CD14-positive monocyte (primary cell): ENCODE measurements around the gene DNAJB12. TPM values are rescaled to one million over a fixed set of nuclear protein-coding genes. Genes with fewer than 3 reads are reported as not detected.

Experiments
- DNase-seq, 3 donors: peaks; one replicate each; pipeline ENCODE4 v3.0.0-alpha.2; 2011 to 2022
- H2AFZ ChIP-seq: 2 replicates; pipeline ENCODE4 v1.6.0; 2012; ENCODE audit warnings: mild to moderate bottlenecking, low read depth, low read length, inconsistent platforms; ENCODE audit not compliant: insufficient read depth, poor library complexity, severe bottlenecking
- H3K27ac ChIP-seq, 2 donors: 1 replicate in 1 of 2; 2 replicates in 1 of 2; pipeline ENCODE4 v1.5.1; 2012 to 2013; ENCODE audit warnings: low read length in 2 of 2, control low read depth in 1 of 2, inconsistent platforms in 1 of 2, low read depth in 1 of 2, mild to moderate bottlenecking in 1 of 2
- H3K27me3 ChIP-seq, 2 donors: one replicate each; pipeline versions ENCODE4 v1.6.0 to v1.6.1; 2011 to 2013; ENCODE audit warnings: low read length in 2 of 2; ENCODE audit not compliant: control insufficient read depth in 2 of 2, insufficient read depth in 2 of 2
- H3K36me3 ChIP-seq, 2 donors: replicated peaks in 1 of 2; 1 replicate in 1 of 2; 2 replicates in 1 of 2; pipeline versions ENCODE4 v1.5.1 to v1.6.1; 2012 to 2013; ENCODE audit warnings: low read length in 2 of 2, control low read depth in 1 of 2, inconsistent platforms in 1 of 2, mild to moderate bottlenecking in 1 of 2; ENCODE audit not compliant: insufficient read depth in 2 of 2, control insufficient read depth in 1 of 2
- H3K4me1 ChIP-seq, 2 donors: 1 replicate in 1 of 2; 2 replicates in 1 of 2; pipeline versions ENCODE4 v1.5.1 to v1.6.1; 2012 to 2013; ENCODE audit warnings: low read length in 2 of 2, control low read depth in 1 of 2, inconsistent platforms in 1 of 2, mild to moderate bottlenecking in 1 of 2, moderate library complexity in 1 of 2; ENCODE audit not compliant: insufficient read depth in 2 of 2, control insufficient read depth in 1 of 2
- H3K4me2 ChIP-seq: replicated peaks from 2 replicates; pipeline ENCODE3; 2012; ENCODE audit warnings: low read length, moderate library complexity, mild to moderate bottlenecking; ENCODE audit not compliant: poor library complexity, severe bottlenecking; ENCODE audit errors: extremely low read depth
- H3K4me3 ChIP-seq, 3 experiments: fragments of 200-600 bp in 1 of 3; sonication (generic) in 1 of 3; replicated peaks in 1 of 3; 1 replicate in 2 of 3; 2 replicates in 1 of 3; pipeline ENCODE4 v1.5.1; 2011 to 2013; ENCODE audit warnings: low read length in 3 of 3, mild to moderate bottlenecking in 3 of 3, control low read depth in 2 of 3, low read depth in 2 of 3, inconsistent platforms in 1 of 3, moderate library complexity in 1 of 3
- H3K79me2 ChIP-seq: 2 replicates; pipeline ENCODE4 v1.6.0; 2012; ENCODE audit warnings: mild to moderate bottlenecking, control low read depth, inconsistent platforms, low read length, moderate library complexity; ENCODE audit not compliant: insufficient read depth
- H3K9ac ChIP-seq: 2 replicates; pipeline ENCODE4 v1.6.0; 2017; ENCODE audit warnings: low read length, mild to moderate bottlenecking; ENCODE audit not compliant: insufficient read depth, poor library complexity, severe bottlenecking
- H3K9me3 ChIP-seq, 2 donors: replicated peaks in 1 of 2; 1 replicate in 1 of 2; 2 replicates in 1 of 2; pipeline versions ENCODE4 v1.5.1 to v1.6.1; 2012 to 2013; ENCODE audit warnings: low read length in 2 of 2, control low read depth in 1 of 2; ENCODE audit not compliant: control insufficient read depth in 1 of 2, insufficient read depth in 1 of 2
- H4K20me1 ChIP-seq: 2 replicates; pipeline ENCODE4 v1.6.0; 2012; ENCODE audit warnings: mild to moderate bottlenecking, low read length, control low read depth, moderate library complexity; ENCODE audit not compliant: insufficient read depth
- H3K27ac Mint-ChIP-seq, 7 donors: one replicate each; pipeline ENCODE4 v1.8.0; 2020; ENCODE audit warnings: mild to moderate bottlenecking in 7 of 7, mixed read lengths in 7 of 7, moderate library complexity in 6 of 7, inconsistent platforms in 2 of 7
- H3K27me3 Mint-ChIP-seq, 3 donors: one replicate each; pipeline ENCODE4 v1.8.0; 2021 to 2022; ENCODE audit warnings: low read depth in 3 of 3, mild to moderate bottlenecking in 3 of 3, mixed read lengths in 3 of 3, moderate library complexity in 3 of 3, inconsistent platforms in 1 of 3
- H3K36me3 Mint-ChIP-seq, 2 donors: one replicate each; pipeline ENCODE4 v1.8.0; 2020; ENCODE audit warnings: mixed read lengths in 2 of 2, inconsistent platforms in 1 of 2, mild to moderate bottlenecking in 1 of 2
- H3K4me1 Mint-ChIP-seq: one replicate; pipeline ENCODE4 v1.8.0; 2020; ENCODE audit warnings: mild to moderate bottlenecking, mixed read lengths
- H3K4me3 Mint-ChIP-seq, 2 donors: one replicate each; pipeline ENCODE4 v1.8.0; 2020; ENCODE audit warnings: mild to moderate bottlenecking in 2 of 2, mixed read lengths in 2 of 2, moderate library complexity in 1 of 2
- H3K9me3 Mint-ChIP-seq, 7 donors: one replicate each; pipeline ENCODE4 v1.8.0; 2020 to 2022; ENCODE audit warnings: mixed read lengths in 7 of 7, mild to moderate bottlenecking in 6 of 7, moderate library complexity in 6 of 7, inconsistent platforms in 2 of 7
- WGBS: methylation state at CpG from one replicate; pipeline ENCODE4 v1.1.5; 2013; ENCODE audit warnings: missing lambda C conversion rate; ENCODE audit not compliant: insufficient coverage; 5-methylcytosine and 5-hydroxymethylcytosine counted together
- intact Hi-C, 2 donors: fragments of 100-400 bp; cut with micrococcal nuclease; formaldehyde crosslinking; loops; one replicate each; pipeline versions ENCODE4 v1.15.0 to v1.15.1; 2023
- polyA plus RNA-seq, 3 donors: library from polyadenylated mRNA; depleted of rRNA in 1 of 3; unstranded in 2 of 3; stranded (reverse) in 1 of 3; fragments of 300-500 nt in 2 of 3; fragments of >200 nt in 1 of 3; fragmentation: Illumina TruSeq in 2 of 3; gene quantifications; 1 replicate in 2 of 3; 2 replicates in 1 of 3; pipeline ENCODE4 v1.2.3, GENCODE V29; 2012 to 2021
- TF ChIP-seq, protein P1 (sequence below): fragments of 200-600 bp; IDR thresholded peaks from one replicate; pipeline ENCODE4 v1.8.0; 2022; ENCODE audit warnings: antibody characterized with exemption, mild to moderate bottlenecking

DNAJB12 gene
- polyA plus RNA-seq, 3 donors: 26.5 to 42.5 (median 37.9) TPM

DNA sequence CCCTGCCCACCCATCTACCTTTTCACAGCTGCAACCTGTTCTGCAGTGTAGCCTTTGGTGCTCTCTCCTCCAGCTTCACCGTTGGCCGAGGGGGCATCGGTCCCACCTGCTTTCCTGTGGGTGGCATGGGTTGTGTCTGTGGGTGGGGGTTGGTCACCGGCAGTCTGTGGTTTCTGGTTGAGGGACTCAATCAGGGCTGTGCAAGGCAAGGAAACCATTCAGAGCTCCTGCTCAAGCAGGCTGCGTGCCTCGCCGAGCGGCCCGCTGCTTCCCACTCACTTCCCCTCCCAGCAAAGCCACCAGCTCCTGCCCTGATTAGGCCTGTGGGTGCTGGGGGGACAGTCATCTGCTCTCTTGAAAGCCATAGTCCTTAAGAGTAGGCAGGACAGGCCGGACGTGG lies 9.8 kb downstream of the DNAJB12 start:
- Histone ChIP-seq H3K4me3 (no peak overlapping the region), H3K36me3 (peaks cover 67 to 83% of the 10 kb centered on the region in 2 donors), H3K9me3 (no peaks in the 10 kb centered on the region), H3K27me3 (no peaks in the 10 kb centered on the region), H3K27ac (no peak overlapping the region), H3K79me2 (peaks cover 42% of the 10 kb centered on the region), H3K4me2 (no peak overlapping the region), H2AFZ (no peak overlapping the region), H4K20me1 (peaks cover 95% of the 10 kb centered on the region), H3K9ac (no peak overlapping the region), H3K4me1 (peaks cover 0 to 5% of the 10 kb centered on the region in 2 donors)
- peak overlapping the region in 1 of 7 donors; percentile 48 for H3K27ac Mint-ChIP-seq
- H3K4me3 Mint-ChIP-seq: no peak overlapping the region
- TF ChIP-seq, protein P1, sequence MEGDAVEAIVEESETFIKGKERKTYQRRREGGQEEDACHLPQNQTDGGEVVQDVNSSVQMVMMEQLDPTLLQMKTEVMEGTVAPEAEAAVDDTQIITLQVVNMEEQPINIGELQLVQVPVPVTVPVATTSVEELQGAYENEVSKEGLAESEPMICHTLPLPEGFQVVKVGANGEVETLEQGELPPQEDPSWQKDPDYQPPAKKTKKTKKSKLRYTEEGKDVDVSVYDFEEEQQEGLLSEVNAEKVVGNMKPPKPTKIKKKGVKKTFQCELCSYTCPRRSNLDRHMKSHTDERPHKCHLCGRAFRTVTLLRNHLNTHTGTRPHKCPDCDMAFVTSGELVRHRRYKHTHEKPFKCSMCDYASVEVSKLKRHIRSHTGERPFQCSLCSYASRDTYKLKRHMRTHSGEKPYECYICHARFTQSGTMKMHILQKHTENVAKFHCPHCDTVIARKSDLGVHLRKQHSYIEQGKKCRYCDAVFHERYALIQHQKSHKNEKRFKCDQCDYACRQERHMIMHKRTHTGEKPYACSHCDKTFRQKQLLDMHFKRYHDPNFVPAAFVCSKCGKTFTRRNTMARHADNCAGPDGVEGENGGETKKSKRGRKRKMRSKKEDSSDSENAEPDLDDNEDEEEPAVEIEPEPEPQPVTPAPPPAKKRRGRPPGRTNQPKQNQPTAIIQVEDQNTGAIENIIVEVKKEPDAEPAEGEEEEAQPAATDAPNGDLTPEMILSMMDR: no peak
- H3K27me3 Mint-ChIP-seq: no peaks in the 10 kb centered on the region
- WGBS: 33% methylated on average over 2 of the region's 11 CpGs
- intact Hi-C loops: loop anchor here (5.0 to 10.0 kb wide), 3 partner anchors 110 to 448 kb away; no protein-coding TSS in a partner anchor
- H3K9me3 Mint-ChIP-seq: no peaks in the 10 kb centered on the region
- no peak for DNase-seq
- H3K36me3 Mint-ChIP-seq: peaks cover 61 to 91% of the 10 kb centered on the region in 2 donors
- peaks cover 9% of the 10 kb centered on the region for H3K4me1 Mint-ChIP-seq

DNA sequence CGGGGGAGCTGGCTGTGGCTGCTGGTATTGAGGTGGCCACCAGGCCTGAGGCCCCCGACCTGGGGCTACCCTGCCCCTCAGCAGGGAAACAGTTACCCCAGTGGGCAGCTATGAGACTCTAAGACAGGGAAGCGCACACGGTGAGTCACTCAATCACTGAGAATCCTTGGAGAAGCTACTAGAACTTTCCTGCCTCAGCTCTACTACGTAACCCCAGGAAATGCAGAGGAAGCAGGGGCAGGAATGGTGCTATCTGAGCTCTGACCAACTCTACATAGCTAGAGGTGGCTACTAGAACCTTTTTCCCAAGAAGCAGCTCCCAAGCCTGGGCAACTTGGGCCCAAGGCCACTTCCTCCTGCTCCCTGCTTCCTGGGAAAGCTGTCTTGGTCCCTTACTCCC lies 11.8 kb downstream of the DNAJB12 start:
- Mint-ChIP-seq H3K9me3 (no peaks in the 10 kb centered on the region), H3K27me3 (no peaks in the 10 kb centered on the region), H3K27ac (no peak overlapping the region), H3K4me1 (peaks cover 5% of the 10 kb centered on the region), H3K36me3 (peaks cover 56 to 90% of the 10 kb centered on the region in 2 donors), H3K4me3 (no peak overlapping the region)
- no peaks in the 10 kb centered on the region for H3K9me3 ChIP-seq
- peaks cover 0 to 5% of the 10 kb centered on the region in 2 donors for H3K4me1 ChIP-seq
- H3K4me3 ChIP-seq: no peak overlapping the region
- peaks cover 77% of the 10 kb centered on the region for H4K20me1 ChIP-seq
- H3K27ac ChIP-seq: peak overlapping the region in 1 of 2 donors; percentile 3
- WGBS: 95% methylated on average over 5 of the region's 5 CpGs
- peaks cover 22% of the 10 kb centered on the region for H3K79me2 ChIP-seq
- DNase-seq: no peak
- peaks cover 65 to 83% of the 10 kb centered on the region in 2 donors for H3K36me3 ChIP-seq
- H3K9ac ChIP-seq: no peak overlapping the region
- no peak overlapping the region for H2AFZ ChIP-seq
- TF ChIP-seq, protein P1: no peak
- H3K27me3 ChIP-seq: no peaks in the 10 kb centered on the region
- H3K4me2 ChIP-seq: no peak overlapping the region
- intact Hi-C loops: loop anchor here (5.0 to 10.0 kb wide), 3 partner anchors 108 to 446 kb away; no protein-coding TSS in a partner anchor
